Glutamatergic neuron (in vitro differentiated cells): ENCODE results near the gene PCDHGA12. TPM values are rescaled to one million over a fixed set of nuclear protein-coding genes. Genes with fewer than 3 reads are reported as not detected.
A peak's percentile ranks its signal among the peaks of the same experiment; 100 is the strongest.

Experiments used
- DNase-seq: peaks from one replicate; pipeline ENCODE4 v3.0.0; 2022
- H3K27ac Mint-ChIP-seq: one replicate; pipeline ENCODE4 v1.8.0; 2020; ENCODE audit warnings: mild to moderate bottlenecking, mixed read lengths, inconsistent platforms; ENCODE audit not compliant: unreplicated experiment
- H3K27me3 Mint-ChIP-seq: one replicate; pipeline ENCODE4 v1.8.0; 2020; ENCODE audit warnings: mild to moderate bottlenecking, moderate library complexity, mixed read lengths, inconsistent platforms; ENCODE audit not compliant: unreplicated experiment
- H3K36me3 Mint-ChIP-seq: one replicate; pipeline ENCODE4 v1.8.0; 2020; ENCODE audit warnings: mild to moderate bottlenecking, mixed read lengths, inconsistent platforms; ENCODE audit not compliant: unreplicated experiment
- H3K4me1 Mint-ChIP-seq: one replicate; pipeline ENCODE4 v1.8.0; 2020; ENCODE audit warnings: mild to moderate bottlenecking, low read depth, mixed read lengths, inconsistent platforms; ENCODE audit not compliant: unreplicated experiment
- H3K4me3 Mint-ChIP-seq: one replicate; pipeline ENCODE4 v1.8.0; 2020; ENCODE audit warnings: mild to moderate bottlenecking, mixed read lengths, inconsistent platforms; ENCODE audit not compliant: unreplicated experiment
- H3K9me3 Mint-ChIP-seq: one replicate; pipeline ENCODE4 v1.8.0; 2020; ENCODE audit warnings: mild to moderate bottlenecking, moderate library complexity, mixed read lengths, inconsistent platforms; ENCODE audit not compliant: unreplicated experiment
- total RNA-seq: library from RNA; stranded (reverse); fragmentation: NEBNext Ultra II Directional; extraction: Animal tissue kit (Norgen Biotek cat#: 25700); gene quantifications from one replicate; pipeline ENCODE4 v1.2.1, GENCODE V29; 2021; ENCODE audit not compliant: unreplicated experiment
- TF ChIP-seq, protein P1 (sequence below): fragments of 200-600 bp; sonication (generic); IDR thresholded peaks from one replicate; pipeline ENCODE4 v1.5.0; 2021; ENCODE audit not compliant: partially characterized antibody, unreplicated experiment

Gene PCDHGA12
- total RNA-seq, 1 donor from 2014 or later, result 6.1 TPM

DNA sequence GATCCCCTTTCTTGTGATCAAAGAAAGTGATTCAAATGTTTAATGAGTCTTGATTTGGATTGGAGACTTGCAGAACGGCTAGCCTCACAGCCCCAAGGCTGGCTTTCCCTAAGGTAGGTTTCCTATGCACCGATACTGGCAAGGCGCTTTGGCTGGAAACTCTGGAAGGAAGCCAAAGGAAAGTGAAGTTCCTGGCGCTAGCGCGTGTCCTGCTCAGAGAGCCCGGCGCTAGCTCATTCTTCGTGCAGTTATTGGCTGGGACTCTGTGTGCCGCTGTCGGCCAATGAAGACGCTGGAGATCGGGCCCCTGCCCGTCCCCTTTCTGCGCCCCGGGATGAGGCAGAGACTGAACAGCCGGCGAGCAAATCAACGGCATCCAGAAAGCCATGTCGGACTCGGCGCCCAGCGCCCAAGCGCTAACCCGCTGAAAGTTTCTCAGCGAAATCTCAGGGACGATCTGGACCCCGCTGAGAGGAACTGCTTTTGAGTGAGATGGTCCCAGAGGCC, 45.4 kb downstream of the PCDHGA12 start, which contains the start of gene PCDHGC3:
Gene PCDHGC3, plus strand, starts transcription at position 342 of the 507 bp plus-strand sequence. Its CDS starts 151 bp downstream, at position 493.
- Mint-ChIP-seq H3K9me3 (peaks cover 6% of the 10 kb centered on the region), H3K27me3 (peaks cover 7% of the 10 kb centered on the region), H3K4me1 (peaks cover 8% of the 10 kb centered on the region), H3K27ac (peak within 1 kb of the TSS; percentile 85), H3K36me3 (peaks cover 13% of the 10 kb centered on the region), H3K4me3 (peak within 1 kb of the TSS; percentile 96)
- TF ChIP-seq, protein P1, sequence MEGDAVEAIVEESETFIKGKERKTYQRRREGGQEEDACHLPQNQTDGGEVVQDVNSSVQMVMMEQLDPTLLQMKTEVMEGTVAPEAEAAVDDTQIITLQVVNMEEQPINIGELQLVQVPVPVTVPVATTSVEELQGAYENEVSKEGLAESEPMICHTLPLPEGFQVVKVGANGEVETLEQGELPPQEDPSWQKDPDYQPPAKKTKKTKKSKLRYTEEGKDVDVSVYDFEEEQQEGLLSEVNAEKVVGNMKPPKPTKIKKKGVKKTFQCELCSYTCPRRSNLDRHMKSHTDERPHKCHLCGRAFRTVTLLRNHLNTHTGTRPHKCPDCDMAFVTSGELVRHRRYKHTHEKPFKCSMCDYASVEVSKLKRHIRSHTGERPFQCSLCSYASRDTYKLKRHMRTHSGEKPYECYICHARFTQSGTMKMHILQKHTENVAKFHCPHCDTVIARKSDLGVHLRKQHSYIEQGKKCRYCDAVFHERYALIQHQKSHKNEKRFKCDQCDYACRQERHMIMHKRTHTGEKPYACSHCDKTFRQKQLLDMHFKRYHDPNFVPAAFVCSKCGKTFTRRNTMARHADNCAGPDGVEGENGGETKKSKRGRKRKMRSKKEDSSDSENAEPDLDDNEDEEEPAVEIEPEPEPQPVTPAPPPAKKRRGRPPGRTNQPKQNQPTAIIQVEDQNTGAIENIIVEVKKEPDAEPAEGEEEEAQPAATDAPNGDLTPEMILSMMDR, result peak; percentile 25
- DNase-seq, result peak; percentile 81

DNA sequence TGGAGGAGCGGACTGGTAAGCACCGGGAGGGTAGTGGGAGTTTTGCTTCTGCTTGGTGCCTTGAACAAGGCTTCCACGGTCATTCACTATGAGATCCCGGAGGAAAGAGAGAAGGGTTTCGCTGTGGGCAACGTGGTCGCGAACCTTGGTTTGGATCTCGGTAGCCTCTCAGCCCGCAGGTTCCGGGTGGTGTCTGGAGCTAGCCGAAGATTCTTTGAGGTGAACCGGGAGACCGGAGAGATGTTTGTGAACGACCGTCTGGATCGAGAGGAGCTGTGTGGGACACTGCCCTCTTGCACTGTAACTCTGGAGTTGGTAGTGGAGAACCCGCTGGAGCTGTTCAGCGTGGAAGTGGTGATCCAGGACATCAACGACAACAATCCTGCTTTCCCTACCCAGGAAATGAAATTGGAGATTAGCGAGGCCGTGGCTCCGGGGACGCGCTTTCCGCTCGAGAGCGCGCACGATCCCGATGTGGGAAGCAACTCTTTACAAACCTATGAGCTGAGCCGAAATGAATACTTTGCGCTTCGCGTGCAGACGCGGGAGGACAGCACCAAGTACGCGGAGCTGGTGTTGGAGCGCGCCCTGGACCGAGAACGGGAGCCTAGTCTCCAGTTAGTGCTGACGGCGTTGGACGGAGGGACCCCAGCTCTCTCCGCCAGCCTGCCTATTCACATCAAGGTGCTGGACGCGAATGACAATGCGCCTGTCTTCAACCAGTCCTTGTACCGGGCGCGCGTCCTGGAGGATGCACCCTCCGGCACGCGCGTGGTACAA, 46.0 kb downstream of the PCDHGA12 start:
- Mint-ChIP-seq H3K9me3 (peaks cover 8% of the 10 kb centered on the region), H3K36me3 (peaks cover 13% of the 10 kb centered on the region), H3K27ac (peak overlapping the region; percentile 85), H3K4me1 (peaks cover 8% of the 10 kb centered on the region), H3K4me3 (peak overlapping the region; percentile 96), H3K27me3 (peaks cover 7% of the 10 kb centered on the region)
- TF ChIP-seq, protein P1, result no peak
- DNase-seq, result peak; percentile 42

DNA sequence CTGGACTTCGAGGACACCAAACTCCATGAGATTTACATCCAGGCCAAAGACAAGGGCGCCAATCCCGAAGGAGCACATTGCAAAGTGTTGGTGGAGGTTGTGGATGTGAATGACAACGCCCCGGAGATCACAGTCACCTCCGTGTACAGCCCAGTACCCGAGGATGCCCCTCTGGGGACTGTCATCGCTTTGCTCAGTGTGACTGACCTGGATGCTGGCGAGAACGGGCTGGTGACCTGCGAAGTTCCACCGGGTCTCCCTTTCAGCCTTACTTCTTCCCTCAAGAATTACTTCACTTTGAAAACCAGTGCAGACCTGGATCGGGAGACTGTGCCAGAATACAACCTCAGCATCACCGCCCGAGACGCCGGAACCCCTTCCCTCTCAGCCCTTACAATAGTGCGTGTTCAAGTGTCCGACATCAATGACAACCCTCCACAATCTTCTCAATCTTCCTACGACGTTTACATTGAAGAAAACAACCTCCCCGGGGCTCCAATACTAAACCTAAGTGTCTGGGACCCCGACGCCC, 46.8 kb downstream of the PCDHGA12 start:
- Mint-ChIP-seq H3K36me3 (peaks cover 13% of the 10 kb centered on the region), H3K27ac (no peak overlapping the region), H3K4me1 (peaks cover 8% of the 10 kb centered on the region), H3K4me3 (peak overlapping the region; percentile 96), H3K9me3 (peaks cover 8% of the 10 kb centered on the region), H3K27me3 (peaks cover 7% of the 10 kb centered on the region)
- TF ChIP-seq, protein P1, result no peak
- no peak for DNase-seq

DNA sequence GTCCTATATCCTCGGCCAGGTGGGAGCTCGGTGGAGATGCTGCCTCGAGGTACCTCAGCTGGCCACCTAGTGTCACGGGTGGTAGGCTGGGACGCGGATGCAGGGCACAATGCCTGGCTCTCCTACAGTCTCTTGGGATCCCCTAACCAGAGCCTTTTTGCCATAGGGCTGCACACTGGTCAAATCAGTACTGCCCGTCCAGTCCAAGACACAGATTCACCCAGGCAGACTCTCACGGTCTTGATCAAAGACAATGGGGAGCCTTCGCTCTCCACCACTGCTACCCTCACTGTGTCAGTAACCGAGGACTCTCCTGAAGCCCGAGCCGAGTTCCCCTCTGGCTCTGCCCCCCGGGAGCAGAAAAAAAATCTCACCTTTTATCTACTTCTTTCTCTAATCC, 47.5 kb downstream of the PCDHGA12 start:
- H3K27ac Mint-ChIP-seq, result no peak overlapping the region
- H3K27me3 Mint-ChIP-seq, result peaks cover 7% of the 10 kb centered on the region
- TF ChIP-seq, protein P1, result no peak
- peaks cover 11% of the 10 kb centered on the region for H3K4me1 Mint-ChIP-seq
- H3K4me3 Mint-ChIP-seq, result no peak overlapping the region
- H3K9me3 Mint-ChIP-seq, result peaks cover 8% of the 10 kb centered on the region
- peaks cover 13% of the 10 kb centered on the region for H3K36me3 Mint-ChIP-seq
- no peak for DNase-seq
